ENCODE data around the gene NBDY. TPM values are rescaled to one million over a fixed set of nuclear protein-coding genes. Genes with fewer than 3 reads are reported as not detected.
"Not testable (repeated sequence)": the region's sequence is repeated elsewhere in the genome, so short reads cannot be mapped to it uniquely, and the experiment has no call there.

Gene NBDY
- polyA plus RNA-seq, 1 donor (not counting 4 experiments of a cell fraction or from before 2014, with no cell fraction given): 41.1 TPM

- TF ChIP-seq EZH2 (IDR thresholded peaks at IDR 0.05; ENCODE audit: low read length) (no peak), CTCF (optimal IDR thresholded peaks at IDR 0.05 in 1 of 3, IDR thresholded peaks at IDR 0.05 in 1 of 3, conservative IDR thresholded peaks at IDR 0.05 in 1 of 3; ENCODE audit: extremely low read depth in 1 of 3, insufficient read depth in 2 of 3, low read length in 3 of 3) (no peak)
- H2AFZ ChIP-seq (ENCODE audit: control insufficient read depth, low read length): no peak overlapping the region
- no peak for DNase-seq (ENCODE audit: low read depth, low spot score)
- no peaks in the 10 kb centered on the region for H3K27me3 ChIP-seq (ENCODE audit: control insufficient read depth, extremely low read depth, insufficient read depth, low read length)
- H3K9me1 ChIP-seq (ENCODE audit: control insufficient read depth, extremely low read depth, insufficient read depth, low read length): no peaks in the 10 kb centered on the region
- peaks cover 3% of the 10 kb centered on the region for H3K79me2 ChIP-seq (ENCODE audit: control insufficient read depth, insufficient read depth, low read length)
- H3K36me3 ChIP-seq (ENCODE audit: control insufficient read depth in 2 of 2, extremely low read depth in 1 of 2, insufficient read depth in 2 of 2, low read length in 2 of 2): no peaks in the 10 kb centered on the region
- H3K9me3 ChIP-seq (ENCODE audit: control insufficient read depth, low read depth, low read length): no peaks in the 10 kb centered on the region
- no peak for FAIRE-seq
- no peaks in the 10 kb centered on the region for H3K4me1 ChIP-seq (ENCODE audit: control insufficient read depth, extremely low read depth, insufficient read depth, low read length)
- H3K9ac ChIP-seq (ENCODE audit: control insufficient read depth, extremely low read depth, insufficient read depth, low read length): no peak overlapping the region
- H3K27ac ChIP-seq (ENCODE audit: control insufficient read depth, insufficient read depth, low read length): no peak overlapping the region
- H4K20me1 ChIP-seq (ENCODE audit: control insufficient read depth, extremely low read depth, insufficient read depth, low read length): peaks cover 4% of the 10 kb centered on the region
- H3K4me2 ChIP-seq (ENCODE audit: control insufficient read depth, extremely low read depth, insufficient read depth, low read depth, low read length): no peak overlapping the region
- H3K4me3 ChIP-seq (ENCODE audit: control insufficient read depth in 2 of 3, extremely low read depth in 1 of 3, insufficient read depth in 2 of 3, low read depth in 1 of 3, low read length in 3 of 3): no peak overlapping the region
- dilution Hi-C loops (cut with MboI; ENCODE audit: extremely low pct_ligation_motif_present, low sequenced_read_pairs): no loop called here
Observed at GRCh38 chrX:56765811-56766553, 36.9 kb downstream of the NBDY start.

- peak overlapping the region; percentile 48 for H3K4me2 ChIP-seq (ENCODE audit: control insufficient read depth, extremely low read depth, insufficient read depth, low read depth, low read length)
- H3K9me1 ChIP-seq (ENCODE audit: control insufficient read depth, extremely low read depth, insufficient read depth, low read length): no peaks in the 10 kb centered on the region
- H2AFZ ChIP-seq (ENCODE audit: control insufficient read depth, low read length): no peak overlapping the region
- no peaks in the 10 kb centered on the region for H3K9me3 ChIP-seq (ENCODE audit: control insufficient read depth, low read depth, low read length)
- H4K20me1 ChIP-seq (ENCODE audit: control insufficient read depth, extremely low read depth, insufficient read depth, low read length): peaks cover 4% of the 10 kb centered on the region
- H3K36me3 ChIP-seq (ENCODE audit: control insufficient read depth in 2 of 2, extremely low read depth in 1 of 2, insufficient read depth in 2 of 2, low read length in 2 of 2): no peaks in the 10 kb centered on the region
- dilution Hi-C loops (cut with MboI; ENCODE audit: extremely low pct_ligation_motif_present, low sequenced_read_pairs): no loop called here
- no peak for FAIRE-seq
- H3K4me3 ChIP-seq (ENCODE audit: control insufficient read depth in 2 of 3, extremely low read depth in 1 of 3, insufficient read depth in 2 of 3, low read depth in 1 of 3, low read length in 3 of 3): peak overlapping the region in 2 of 3 experiments; percentile 27 to 28
- H3K79me2 ChIP-seq (ENCODE audit: control insufficient read depth, insufficient read depth, low read length): peaks cover 3% of the 10 kb centered on the region
- DNase-seq (ENCODE audit: low read depth, low spot score): no peak
- no peaks in the 10 kb centered on the region for H3K27me3 ChIP-seq (ENCODE audit: control insufficient read depth, extremely low read depth, insufficient read depth, low read length)
- no peak overlapping the region for H3K9ac ChIP-seq (ENCODE audit: control insufficient read depth, extremely low read depth, insufficient read depth, low read length)
- H3K4me1 ChIP-seq (ENCODE audit: control insufficient read depth, extremely low read depth, insufficient read depth, low read length): no peaks in the 10 kb centered on the region
- no peak overlapping the region for H3K27ac ChIP-seq (ENCODE audit: control insufficient read depth, insufficient read depth, low read length)
- TF ChIP-seq EZH2 (IDR thresholded peaks at IDR 0.05; ENCODE audit: low read length): no peak
- no peak for TF ChIP-seq CTCF (optimal IDR thresholded peaks at IDR 0.05 in 1 of 3, IDR thresholded peaks at IDR 0.05 in 1 of 3, conservative IDR thresholded peaks at IDR 0.05 in 1 of 3; ENCODE audit: extremely low read depth in 1 of 3, insufficient read depth in 2 of 3, low read length in 3 of 3)
Observed at GRCh38 chrX:56766554-56767347, 37.7 kb downstream of the NBDY start.

GRCh38 chrX:56767348-56768119 lies 38.5 kb downstream of the NBDY start:
- H3K27ac ChIP-seq (ENCODE audit: control insufficient read depth, insufficient read depth, low read length); DNase-seq (ENCODE audit: low read depth, low spot score); dilution Hi-C loops (cut with MboI; ENCODE audit: extremely low pct_ligation_motif_present, low sequenced_read_pairs); FAIRE-seq; H3K9ac ChIP-seq (ENCODE audit: control insufficient read depth, extremely low read depth, insufficient read depth, low read length); H3K79me2 ChIP-seq (ENCODE audit: control insufficient read depth, insufficient read depth, low read length); H3K27me3 ChIP-seq (ENCODE audit: control insufficient read depth, extremely low read depth, insufficient read depth, low read length); H3K9me1 ChIP-seq (ENCODE audit: control insufficient read depth, extremely low read depth, insufficient read depth, low read length); H3K4me1 ChIP-seq (ENCODE audit: control insufficient read depth, extremely low read depth, insufficient read depth, low read length); H2AFZ ChIP-seq (ENCODE audit: control insufficient read depth, low read length); H3K9me3 ChIP-seq (ENCODE audit: control insufficient read depth, low read depth, low read length); H4K20me1 ChIP-seq (ENCODE audit: control insufficient read depth, extremely low read depth, insufficient read depth, low read length); H3K36me3 ChIP-seq (ENCODE audit: control insufficient read depth in 2 of 2, extremely low read depth in 1 of 2, insufficient read depth in 2 of 2, low read length in 2 of 2): not testable (repeated sequence)
- peak overlapping the region; percentile 48 for H3K4me2 ChIP-seq (ENCODE audit: control insufficient read depth, extremely low read depth, insufficient read depth, low read depth, low read length)
- peak overlapping the region in 2 of 3 experiments; percentile 27 to 28 for H3K4me3 ChIP-seq (ENCODE audit: control insufficient read depth in 2 of 3, extremely low read depth in 1 of 3, insufficient read depth in 2 of 3, low read depth in 1 of 3, low read length in 3 of 3)

All from keratinocyte (primary cell).